Neural cell (in vitro differentiated cells): ENCODE results near the gene RILP. TPM values are rescaled to one million over a fixed set of nuclear protein-coding genes. Genes with fewer than 3 reads are reported as not detected.

ENCODE experiments used
- H2AFZ ChIP-seq: fragments of 200-600, 300-800 bp; sonication (generic), shearing (Covaris generic); 2 replicates; pipeline ENCODE4 v1.6.0; 2014; ENCODE audit warnings: low read depth, mild to moderate bottlenecking, antibody characterized with exemption, low read length, moderate library complexity
- H3F3A ChIP-seq: fragments of 200-600 bp; shearing (Covaris generic); 2 replicates; pipeline ENCODE4 v1.6.1; 2016; ENCODE audit warnings: mild to moderate bottlenecking, moderate library complexity, mixed read lengths, antibody characterized with exemption, low read length; ENCODE audit not compliant: insufficient read depth, poor library complexity, severe bottlenecking
- H3K27ac ChIP-seq: fragments of 200-600, 300-800 bp; sonication (generic), shearing (Covaris generic); 2 replicates; pipeline ENCODE4 v1.5.1; 2014; ENCODE audit warnings: mild to moderate bottlenecking, low read length, moderate library complexity
- H3K27me3 ChIP-seq: fragments of 300-800, 200-600 bp; sonication (generic), shearing (Covaris generic); 2 replicates; pipeline ENCODE4 v1.6.0; 2014; ENCODE audit warnings: mild to moderate bottlenecking, low read depth, low read length, moderate library complexity; ENCODE audit not compliant: insufficient read depth
- H3K36me3 ChIP-seq: fragments of 300-800, 200-600 bp; sonication (generic), shearing (Covaris generic); 2 replicates; pipeline ENCODE4 v1.5.1; 2014; ENCODE audit warnings: mild to moderate bottlenecking, antibody characterized with exemption, low read length, moderate library complexity; ENCODE audit not compliant: insufficient read depth
- H3K4me2 ChIP-seq: fragments of 300-800, 200-600 bp; sonication (generic), shearing (Covaris generic); 2 replicates; pipeline ENCODE4 v1.6.0; 2014; ENCODE audit warnings: mild to moderate bottlenecking, low read length
- H3K4me3 ChIP-seq: fragments of 300-800, 200-600 bp; sonication (generic), shearing (Covaris generic); 2 replicates; pipeline ENCODE4 v1.5.1; 2014; ENCODE audit warnings: mild to moderate bottlenecking, low read length, moderate library complexity
- H3K79me2 ChIP-seq: fragments of 200-600 bp; shearing (Covaris generic); replicated peaks from 2 replicates; pipeline ENCODE4 v1.6.0; 2014; ENCODE audit warnings: mild to moderate bottlenecking, low read length, moderate library complexity; ENCODE audit not compliant: insufficient read depth
- H3K9ac ChIP-seq: fragments of 300-800, 200-600 bp; sonication (generic), shearing (Covaris generic); 2 replicates; pipeline ENCODE4 v1.6.1; 2016; ENCODE audit warnings: mild to moderate bottlenecking, low read length, mixed read lengths
- H3K9me2 ChIP-seq: fragments of 200-600 bp; shearing (Covaris generic); 2 replicates; pipeline ENCODE4 v1.6.1; 2016; ENCODE audit warnings: mild to moderate bottlenecking, low read length, mixed read lengths; ENCODE audit not compliant: insufficient read depth
- H3K9me3 ChIP-seq: fragments of 200-600, 300-800 bp; sonication (generic), shearing (Covaris generic); 2 replicates; pipeline ENCODE4 v1.6.1; 2016; ENCODE audit warnings: mild to moderate bottlenecking, mixed run types, low read length, moderate library complexity, mixed read lengths
- H4K20me1 ChIP-seq: fragments of 200-600 bp; shearing (Covaris generic); 2 replicates; pipeline ENCODE4 v1.6.1; 2016; ENCODE audit warnings: mild to moderate bottlenecking, mixed run types; ENCODE audit not compliant: insufficient read depth
- CTCF ChIP-seq: fragments of 450-650 bp; IDR thresholded peaks from 2 replicates; pipeline ENCODE4 v1.5.1; 2014; ENCODE audit warnings: antibody characterized with exemption, mild to moderate bottlenecking, moderate library complexity; ENCODE audit not compliant: poor library complexity, severe bottlenecking
- EP300 ChIP-seq: fragments of 450-650 bp; conservative IDR thresholded peaks from 2 replicates; pipeline ENCODE4 v1.6.1; 2014; ENCODE audit warnings: antibody characterized with exemption, mild to moderate bottlenecking, moderate library complexity; ENCODE audit not compliant: poor library complexity, severe bottlenecking
- EZH2 ChIP-seq: fragments of 200-600, 300-800 bp; shearing (Covaris generic), sonication (generic); IDR thresholded peaks from 2 replicates; pipeline ENCODE4 v1.6.1; 2014; ENCODE audit warnings: antibody characterized with exemption, low read length, borderline replicate concordance, mild to moderate bottlenecking; ENCODE audit not compliant: insufficient read depth, poor library complexity, severe bottlenecking
- MXI1 ChIP-seq: fragments of 450-650 bp; conservative IDR thresholded peaks from 2 replicates; pipeline ENCODE4 v1.6.1; 2014; ENCODE audit warnings: antibody characterized with exemption, mild to moderate bottlenecking; ENCODE audit not compliant: poor library complexity, severe bottlenecking
- POLR2AphosphoS5 ChIP-seq: IDR thresholded peaks from 2 replicates; pipeline ENCODE4 v1.6.1; 2012
- RAD21 ChIP-seq: fragments of 450-650 bp; conservative IDR thresholded peaks from 2 replicates; pipeline ENCODE4 v1.6.1; 2014; ENCODE audit warnings: antibody characterized with exemption, mild to moderate bottlenecking, moderate library complexity
- REST ChIP-seq: IDR thresholded peaks from 2 replicates; pipeline ENCODE4 v1.6.1; 2012; ENCODE audit warnings: borderline replicate concordance
- SMC3 ChIP-seq: fragments of 450-650 bp; conservative IDR thresholded peaks from 2 replicates; pipeline ENCODE4 v1.6.1; 2014; ENCODE audit warnings: antibody characterized with exemption, mild to moderate bottlenecking, moderate library complexity; ENCODE audit not compliant: poor library complexity
- TAF1 ChIP-seq: IDR thresholded peaks from 2 replicates; pipeline ENCODE4 v1.6.1; 2012; ENCODE audit warnings: low read depth
- polyA plus RNA-seq: library from polyadenylated mRNA; depleted of rRNA; stranded (reverse); fragments of >200 nt; gene quantifications from 2 replicates; pipeline ENCODE4 v1.2.3, GENCODE V29; 2014

The RILP gene
- polyA plus RNA-seq, 1 donor from 2014 or later, result 7.5 TPM

GRCh38 chr17:1611715-1612114 is 38.0 kb downstream of the RILP start:
- H3K9me3 ChIP-seq, result no peaks in the 10 kb centered on the region

GRCh38 chr17:1608676-1609075 is 41.0 kb downstream of the RILP start:
- Histone ChIP-seq H3K4me2 (no peak overlapping the region), H3K9me3 (no peaks in the 10 kb centered on the region), H3K79me2 (no peaks in the 10 kb centered on the region), H3K4me3 (no peak overlapping the region), H3K9me2 (no peaks in the 10 kb centered on the region), H3K9ac (no peak overlapping the region), H3K27me3 (no peaks in the 10 kb centered on the region), H2AFZ (no peak overlapping the region), H4K20me1 (no peaks in the 10 kb centered on the region), H3F3A (no peaks in the 10 kb centered on the region), H3K36me3 (no peaks in the 10 kb centered on the region), H3K27ac (no peak overlapping the region)
- no peak for TF ChIP-seq EP300
- no peak for TF ChIP-seq POLR2AphosphoS5
- TF ChIP-seq REST, result no peak
- TF ChIP-seq TAF1, result no peak

More at GRCh38 chr17:1611715-1612114, 38.0 kb downstream of the RILP start:
- Histone ChIP-seq H3K9ac (no peak overlapping the region), H3K79me2 (no peaks in the 10 kb centered on the region), H3K27me3 (no peaks in the 10 kb centered on the region), H2AFZ (no peak overlapping the region), H3K4me3 (no peak overlapping the region), H4K20me1 (no peaks in the 10 kb centered on the region), H3K36me3 (no peaks in the 10 kb centered on the region), H3F3A (no peaks in the 10 kb centered on the region), H3K27ac (no peak overlapping the region), H3K9me2 (no peaks in the 10 kb centered on the region), H3K4me2 (no peak overlapping the region)
- TF ChIP-seq EP300, result no peak
- TF ChIP-seq POLR2AphosphoS5, result no peak
- no peak for TF ChIP-seq CTCF
- TF ChIP-seq SMC3, result no peak
- no peak for TF ChIP-seq EZH2
- no peak for TF ChIP-seq MXI1
- TF ChIP-seq RAD21, result no peak
- no peak for TF ChIP-seq TAF1
- no peak for TF ChIP-seq REST
